Spleen (tissue), 7 donors: ENCODE results near the gene NACA.

Experiments
- CTCF ChIP-seq, 11 experiments: fragments of 200-600 bp in 7 of 11; fragments of 450-650 bp in 4 of 11; sonication (generic) in 4 of 11; IDR thresholded peaks in 8 of 11; conservative IDR thresholded peaks in 3 of 11; 1 replicate in 7 of 11; 2 replicates in 4 of 11; pipeline versions ENCODE4 v1.4.0 to v1.8.0; 2016 to 2021; ENCODE audit warnings: antibody characterized with exemption in 11 of 11, inconsistent platforms in 4 of 11, mild to moderate bottlenecking in 1 of 11
- POLR2A ChIP-seq, 3 donors: fragments of 450-650 bp; IDR thresholded peaks; one replicate each; pipeline ENCODE4 v1.5.1; 2017; ENCODE audit warnings: antibody characterized with exemption in 3 of 3, mild to moderate bottlenecking in 1 of 3
- POLR2AphosphoS5 ChIP-seq, 3 donors: sonication (generic); formaldehyde crosslinking; IDR thresholded peaks; one replicate each; pipeline ENCODE4 v1.5.1; 2017; ENCODE audit warnings: antibody characterized with exemption in 3 of 3
- donor health status: DM: no; HTN: no; CAD: no; lungs with moderate emphysema.
- donor health status: DM: no; HTN: no; CAD: no.
- donor health status: DM: no; HTN: no; CAD: no.

GRCh38 chr12:56724972-56725722, at the start of gene NACA:
- TF ChIP-seq POLR2A (IDR thresholded peaks at IDR 0.05), result peak; percentile 17 to 77 (median 71)
- peak in 2 of 11 experiments; percentile 17 to 33 for TF ChIP-seq CTCF (IDR thresholded peaks at IDR 0.05 in 8 of 11, conservative IDR thresholded peaks at IDR 0.05 in 3 of 11)
- peak; percentile 98 to 99 (median 98) for TF ChIP-seq POLR2AphosphoS5 (IDR thresholded peaks at IDR 0.05)
